ENCODE measurements around the gene CPSF3.

DNA sequence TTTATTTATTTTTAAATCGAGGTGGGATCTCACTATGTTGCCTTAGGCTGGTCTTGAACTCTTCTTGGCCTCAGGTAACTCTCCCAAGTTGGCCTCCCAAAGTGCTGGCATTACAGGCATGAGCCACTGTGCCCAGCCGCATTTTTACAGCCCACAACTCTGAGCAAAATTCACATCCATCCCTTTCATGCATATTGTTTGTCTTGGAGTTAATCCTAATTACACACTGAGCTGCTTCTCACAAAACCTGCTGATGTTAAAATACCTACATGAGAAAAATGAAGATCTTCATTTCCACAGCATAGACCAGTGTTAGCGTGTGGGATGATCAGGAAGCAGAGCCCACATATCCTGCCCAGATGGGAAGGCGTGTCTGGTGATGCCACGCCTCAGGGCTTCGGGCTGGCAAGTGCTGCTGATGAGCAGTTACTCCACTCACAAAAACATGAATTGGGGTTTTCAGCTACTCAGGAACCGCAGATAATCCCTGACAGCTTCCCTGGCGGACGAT is 14.8 kb upstream of the CPSF3 start:
- TF ChIP-seq, protein P1, sequence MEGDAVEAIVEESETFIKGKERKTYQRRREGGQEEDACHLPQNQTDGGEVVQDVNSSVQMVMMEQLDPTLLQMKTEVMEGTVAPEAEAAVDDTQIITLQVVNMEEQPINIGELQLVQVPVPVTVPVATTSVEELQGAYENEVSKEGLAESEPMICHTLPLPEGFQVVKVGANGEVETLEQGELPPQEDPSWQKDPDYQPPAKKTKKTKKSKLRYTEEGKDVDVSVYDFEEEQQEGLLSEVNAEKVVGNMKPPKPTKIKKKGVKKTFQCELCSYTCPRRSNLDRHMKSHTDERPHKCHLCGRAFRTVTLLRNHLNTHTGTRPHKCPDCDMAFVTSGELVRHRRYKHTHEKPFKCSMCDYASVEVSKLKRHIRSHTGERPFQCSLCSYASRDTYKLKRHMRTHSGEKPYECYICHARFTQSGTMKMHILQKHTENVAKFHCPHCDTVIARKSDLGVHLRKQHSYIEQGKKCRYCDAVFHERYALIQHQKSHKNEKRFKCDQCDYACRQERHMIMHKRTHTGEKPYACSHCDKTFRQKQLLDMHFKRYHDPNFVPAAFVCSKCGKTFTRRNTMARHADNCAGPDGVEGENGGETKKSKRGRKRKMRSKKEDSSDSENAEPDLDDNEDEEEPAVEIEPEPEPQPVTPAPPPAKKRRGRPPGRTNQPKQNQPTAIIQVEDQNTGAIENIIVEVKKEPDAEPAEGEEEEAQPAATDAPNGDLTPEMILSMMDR (IDR thresholded peaks at IDR 0.05 in 2 of 3, conservative IDR thresholded peaks at IDR 0.05 in 1 of 3; ENCODE audit: borderline replicate concordance in 1 of 3, insufficient read depth in 1 of 3, low read depth in 2 of 3, low read length in 2 of 3): no peak
- TF ChIP-seq POLR2A (IDR thresholded peaks at IDR 0.05; ENCODE audit: borderline replicate concordance, extremely low read depth, insufficient read depth, insufficient read length) (no peak), JUND (IDR thresholded peaks at IDR 0.05) (no peak)
- TF ChIP-seq, protein P2, sequence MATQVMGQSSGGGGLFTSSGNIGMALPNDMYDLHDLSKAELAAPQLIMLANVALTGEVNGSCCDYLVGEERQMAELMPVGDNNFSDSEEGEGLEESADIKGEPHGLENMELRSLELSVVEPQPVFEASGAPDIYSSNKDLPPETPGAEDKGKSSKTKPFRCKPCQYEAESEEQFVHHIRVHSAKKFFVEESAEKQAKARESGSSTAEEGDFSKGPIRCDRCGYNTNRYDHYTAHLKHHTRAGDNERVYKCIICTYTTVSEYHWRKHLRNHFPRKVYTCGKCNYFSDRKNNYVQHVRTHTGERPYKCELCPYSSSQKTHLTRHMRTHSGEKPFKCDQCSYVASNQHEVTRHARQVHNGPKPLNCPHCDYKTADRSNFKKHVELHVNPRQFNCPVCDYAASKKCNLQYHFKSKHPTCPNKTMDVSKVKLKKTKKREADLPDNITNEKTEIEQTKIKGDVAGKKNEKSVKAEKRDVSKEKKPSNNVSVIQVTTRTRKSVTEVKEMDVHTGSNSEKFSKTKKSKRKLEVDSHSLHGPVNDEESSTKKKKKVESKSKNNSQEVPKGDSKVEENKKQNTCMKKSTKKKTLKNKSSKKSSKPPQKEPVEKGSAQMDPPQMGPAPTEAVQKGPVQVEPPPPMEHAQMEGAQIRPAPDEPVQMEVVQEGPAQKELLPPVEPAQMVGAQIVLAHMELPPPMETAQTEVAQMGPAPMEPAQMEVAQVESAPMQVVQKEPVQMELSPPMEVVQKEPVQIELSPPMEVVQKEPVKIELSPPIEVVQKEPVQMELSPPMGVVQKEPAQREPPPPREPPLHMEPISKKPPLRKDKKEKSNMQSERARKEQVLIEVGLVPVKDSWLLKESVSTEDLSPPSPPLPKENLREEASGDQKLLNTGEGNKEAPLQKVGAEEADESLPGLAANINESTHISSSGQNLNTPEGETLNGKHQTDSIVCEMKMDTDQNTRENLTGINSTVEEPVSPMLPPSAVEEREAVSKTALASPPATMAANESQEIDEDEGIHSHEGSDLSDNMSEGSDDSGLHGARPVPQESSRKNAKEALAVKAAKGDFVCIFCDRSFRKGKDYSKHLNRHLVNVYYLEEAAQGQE (IDR thresholded peaks at IDR 0.05; ENCODE audit: low read depth): no peak
- TF ChIP-seq, protein P3, sequence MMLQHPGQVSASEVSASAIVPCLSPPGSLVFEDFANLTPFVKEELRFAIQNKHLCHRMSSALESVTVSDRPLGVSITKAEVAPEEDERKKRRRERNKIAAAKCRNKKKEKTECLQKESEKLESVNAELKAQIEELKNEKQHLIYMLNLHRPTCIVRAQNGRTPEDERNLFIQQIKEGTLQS (IDR thresholded peaks at IDR 0.05): no peak

All from HCT116 (cell line).